Pancreas (tissue), 10 donors: ENCODE data around the gene SYMPK. TPM values are rescaled to one million over a fixed set of nuclear protein-coding genes. Genes with fewer than 3 reads are reported as not detected.
A peak's percentile ranks its signal among the peaks of the same experiment; 100 is the strongest.
"Not testable (repeated sequence)": the region's sequence is repeated elsewhere in the genome, so short reads cannot be mapped to it uniquely, and the experiment has no call there.

Source experiments
- ATAC-seq, 4 donors: fragments of 200-7000 bp; cut with Tn5 transposase; one replicate each; pipeline versions ENCODE4 v1.8.0 to v1.9.1; 2020; ENCODE audit warnings: mild to moderate bottlenecking in 4 of 4, moderate library complexity in 4 of 4
- DNase-seq, 6 donors: peaks; one replicate each; pipeline ENCODE4 v3.0.0-alpha.2; 2020
- FAIRE-seq: peaks from 2 replicates; lab custom pipeline; 2012; peaks lifted over from hg19 to GRCh38; lab: Jason Lieb, UNC
- H3K27ac ChIP-seq, 4 donors: fragments of 200-600 bp; sonication (generic); 1 replicate in 3 of 4; 2 replicates in 1 of 4; pipeline versions ENCODE4 v1.5.0 to v1.8.0; 2020
- H3K27me3 ChIP-seq, 4 donors: fragments of 200-600 bp; one replicate each; pipeline ENCODE4 v1.8.0; 2021
- H3K36me3 ChIP-seq, 3 donors: fragments of 200-600 bp; sonication (generic) in 1 of 3; one replicate each; pipeline versions ENCODE4 v1.5.0 to v1.8.0; 2020 to 2021
- H3K4me1 ChIP-seq, 3 donors: fragments of 200-600 bp; one replicate each; pipeline ENCODE4 v1.8.0; 2021
- H3K4me3 ChIP-seq, 4 donors: fragments of 200-600 bp; sonication (generic) in 2 of 4; one replicate each; pipeline versions ENCODE4 v1.5.0 to v1.8.0; 2020 to 2021
- H3K9me3 ChIP-seq, 4 donors: fragments of 200-600 bp; one replicate each; pipeline ENCODE4 v1.8.0; 2021
- WGBS, 2 donors: extraction: QIAGEN DNeasy Blood & Tissue Kit; methylation state at CpG; one replicate each; pipeline ENCODE4 v1.1.7; 2013; 5-methylcytosine and 5-hydroxymethylcytosine counted together
- intact Hi-C, 3 donors: fragments of 100-400 bp; cut with DNase I; formaldehyde crosslinking; loops; one replicate each; pipeline versions ENCODE4 v1.11.1 to v1.14.2; 2022
- polyA plus RNA-seq, 2 donors: library from polyadenylated mRNA; stranded (reverse); fragments of 200-250 nt; gene quantifications; one replicate each; pipeline ENCODE4 v1.2.3, GENCODE V29; 2013
- total RNA-seq, 6 donors: library from RNA; stranded (reverse); fragmentation: NEBNext Ultra II Directional in 4 of 6; extraction: Animal tissue kit (Norgen Biotek cat#: 25700) in 4 of 6; gene quantifications; one replicate each; pipeline versions ENCODE4 v1.2.1 to v1.2.4, GENCODE V29; 2021 to 2023
- TF ChIP-seq, protein P1 (sequence below), 4 donors: fragments of 200-600 bp; sonication (generic) in 3 of 4; IDR thresholded peaks; one replicate each; pipeline versions ENCODE4 v1.5.0 to v1.8.0; 2021; ENCODE audit warnings: antibody characterized with exemption in 4 of 4
- donor health status: healthy with polysubstance abuse.
- donor health status: DM: no; HTN: no; CAD: no; lungs with moderate emphysema.
- donor health status: DM: no; HTN: no; CAD: no.
- donor health status: control.
- donor health status: control.
- donor health status: Bipolar disorder and iron deficiency.
- donor health status: DM: yes; HTN: yes; CAD: no.
- donor health status: DM: no; HTN: no; CAD: no.
- donor health status: DM: no; HTN: no; CAD: no.
- donor health status: DM: yes; HTN: yes; CAD: no.

SYMPK gene
- total and polyA plus RNA-seq, 8 donors = 25.7 to 142 (median 29.2) TPM

- FAIRE-seq = no peak
- intact Hi-C loops = no loop called here
Observed at GRCh38 chr19:45899919-45900589, 37.1 kb upstream of the SYMPK start.

GRCh38 chr19:45899253-45899652 lies 36.3 kb upstream of the SYMPK start:
- DNase-seq (no peak), FAIRE-seq (no peak), ATAC-seq (no peak)
- H3K36me3 ChIP-seq = peaks cover 0 to 10% (median 0%) of the 10 kb centered on the region in 3 donors
- H3K4me1 ChIP-seq = peaks cover 8 to 21% (median 17%) of the 10 kb centered on the region in 3 donors
- TF ChIP-seq, protein P1, sequence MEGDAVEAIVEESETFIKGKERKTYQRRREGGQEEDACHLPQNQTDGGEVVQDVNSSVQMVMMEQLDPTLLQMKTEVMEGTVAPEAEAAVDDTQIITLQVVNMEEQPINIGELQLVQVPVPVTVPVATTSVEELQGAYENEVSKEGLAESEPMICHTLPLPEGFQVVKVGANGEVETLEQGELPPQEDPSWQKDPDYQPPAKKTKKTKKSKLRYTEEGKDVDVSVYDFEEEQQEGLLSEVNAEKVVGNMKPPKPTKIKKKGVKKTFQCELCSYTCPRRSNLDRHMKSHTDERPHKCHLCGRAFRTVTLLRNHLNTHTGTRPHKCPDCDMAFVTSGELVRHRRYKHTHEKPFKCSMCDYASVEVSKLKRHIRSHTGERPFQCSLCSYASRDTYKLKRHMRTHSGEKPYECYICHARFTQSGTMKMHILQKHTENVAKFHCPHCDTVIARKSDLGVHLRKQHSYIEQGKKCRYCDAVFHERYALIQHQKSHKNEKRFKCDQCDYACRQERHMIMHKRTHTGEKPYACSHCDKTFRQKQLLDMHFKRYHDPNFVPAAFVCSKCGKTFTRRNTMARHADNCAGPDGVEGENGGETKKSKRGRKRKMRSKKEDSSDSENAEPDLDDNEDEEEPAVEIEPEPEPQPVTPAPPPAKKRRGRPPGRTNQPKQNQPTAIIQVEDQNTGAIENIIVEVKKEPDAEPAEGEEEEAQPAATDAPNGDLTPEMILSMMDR (IDR thresholded peaks at IDR 0.05) = no peak
- H3K27me3 ChIP-seq = no peaks in the 10 kb centered on the region
- 93 to 94% methylated on average over 7 of the region's 7 CpGs for whole genome bisulfite sequencing, 2 donors
- H3K27ac ChIP-seq = no peak overlapping the region
- no peak overlapping the region for H3K4me3 ChIP-seq
- H3K9me3 ChIP-seq = no peaks in the 10 kb centered on the region
- intact Hi-C loops = no loop called here

More at GRCh38 chr19:45899919-45900589, 37.1 kb upstream of the SYMPK start:
- 74 to 80% methylated on average over 4 of the region's 4 CpGs for WGBS, 2 donors
- Histone ChIP-seq H3K4me3 (no peak overlapping the region), H3K27me3 (no peaks in the 10 kb centered on the region), H3K9me3 (no peaks in the 10 kb centered on the region), H3K4me1 (peaks cover 8 to 21% (median 17%) of the 10 kb centered on the region in 3 donors), H3K27ac (no peak overlapping the region), H3K36me3 (peaks cover 0 to 10% (median 0%) of the 10 kb centered on the region in 3 donors)
- TF ChIP-seq, protein P1 (IDR thresholded peaks at IDR 0.05) = no peak
- ATAC-seq (no peak), DNase-seq (no peak)

GRCh38 chr19:45897261-45897812 lies 34.4 kb upstream of the SYMPK start:
- Histone ChIP-seq H3K27me3 (no peaks in the 10 kb centered on the region), H3K9me3 (no peaks in the 10 kb centered on the region), H3K36me3 (peaks cover 0 to 10% (median 0%) of the 10 kb centered on the region in 3 donors), H3K4me3 (no peak overlapping the region), H3K27ac (no peak overlapping the region), H3K4me1 (peaks cover 8 to 17% (median 16%) of the 10 kb centered on the region in 3 donors)
- ATAC-seq = no peak
- intact Hi-C loops = no loop called here
- no peak for DNase-seq
- TF ChIP-seq, protein P1 (IDR thresholded peaks at IDR 0.05) = no peak
- no peak for FAIRE-seq
- WGBS, 2 donors = 90 to 95% methylated on average over 8 of the region's 8 CpGs

- H3K36me3 ChIP-seq, FAIRE-seq, H3K27me3 ChIP-seq, H3K4me3 ChIP-seq, H3K9me3 ChIP-seq, intact Hi-C loops, H3K27ac ChIP-seq, ATAC-seq, DNase-seq: not testable (repeated sequence)
- H3K4me1 ChIP-seq = peaks cover 8 to 14% (median 13%) of the 10 kb centered on the region in 3 donors
- 96 to 98% methylated on average over 12 of the region's 12 CpGs for WGBS, 2 donors
Observed at GRCh38 chr19:45895983-45896599, 33.1 kb upstream of the SYMPK start.

GRCh38 chr19:45895519-45895972 lies 32.6 kb upstream of the SYMPK start:
- Histone ChIP-seq H3K4me3 (no peak overlapping the region), H3K27ac (no peak overlapping the region), H3K36me3 (peaks cover 0 to 10% (median 0%) of the 10 kb centered on the region in 3 donors), H3K27me3 (no peaks in the 10 kb centered on the region), H3K4me1 (peaks cover 5 to 9% (median 7%) of the 10 kb centered on the region in 3 donors), H3K9me3 (no peaks in the 10 kb centered on the region)
- FAIRE-seq (no peak), DNase-seq (no peak), ATAC-seq (peak in 1 of 4 donors; percentile 7)
- TF ChIP-seq, protein P1 (IDR thresholded peaks at IDR 0.05) = no peak
- WGBS, 2 donors = 75 to 76% methylated on average over 9 of the region's 9 CpGs
- intact Hi-C loops = no loop called here
